ENCODE results near the gene LRRN2. TPM values are rescaled to one million over a fixed set of nuclear protein-coding genes. Genes with fewer than 3 reads are reported as not detected.

The LRRN2 gene
- polyA plus RNA-seq, 2 of the 4 experiments (the other 2 are of a cell fraction), result 3.6 to 6.6 TPM

DNA sequence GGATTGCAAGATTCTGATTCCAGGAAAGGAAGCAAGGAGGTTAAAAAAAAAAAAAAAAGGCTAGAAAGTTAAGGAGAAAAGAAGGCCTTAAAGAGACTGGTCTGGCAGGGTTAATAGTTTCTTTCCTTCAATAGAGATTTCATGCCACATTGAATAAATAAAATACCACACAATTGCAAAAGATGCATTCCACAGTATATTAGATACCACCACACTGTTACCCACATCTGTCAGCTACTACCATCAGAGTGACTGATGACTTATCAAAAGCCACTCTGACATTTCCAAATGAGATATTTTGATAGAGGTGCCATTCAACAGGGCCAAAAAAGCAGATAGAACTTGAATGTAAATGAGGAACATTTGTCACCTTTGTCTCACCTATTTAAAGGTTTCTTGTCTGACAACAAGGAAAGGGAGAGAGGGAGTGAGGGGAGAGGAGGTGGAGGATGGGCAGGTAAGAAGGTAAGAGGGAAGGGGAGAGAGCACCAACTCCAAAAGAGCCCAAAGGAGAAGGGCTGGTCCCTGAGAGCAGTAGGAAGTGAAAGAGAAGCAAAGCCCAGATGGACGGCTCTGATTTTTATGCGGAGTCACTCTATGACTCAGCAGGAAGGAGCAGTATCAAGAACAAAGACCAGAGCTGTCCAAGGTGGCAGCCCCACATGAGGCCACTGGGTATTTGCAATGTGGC, 38.3 kb downstream of the LRRN2 start (continued):
- TF ChIP-seq EHF (CRISPR knock-in tag; IDR thresholded peaks at IDR 0.05) (0 out of 2 replicates have a peak, but pooled peaks have one; percentile 59), CEBPB (IDR thresholded peaks at IDR 0.05) (no peak), SMC3 (IDR thresholded peaks at IDR 0.05) (no peak), ZSCAN20 (CRISPR knock-in tag; IDR thresholded peaks at IDR 0.05) (peak; percentile 64; the same call in 1 of the 2 replicates), TFCP2L1 (CRISPR knock-in tag; IDR thresholded peaks at IDR 0.05) (no peak), GATA3 (IDR thresholded peaks at IDR 0.05; ENCODE audit: borderline replicate concordance) (no peak), CHD2 (IDR thresholded peaks at IDR 0.05; ENCODE audit: low read length, partially characterized antibody) (no peak), FOXS1 (CRISPR knock-in tag; IDR thresholded peaks at IDR 0.05) (peak; percentile 59; the same call in 1 of the 2 replicates), MAZ (IDR thresholded peaks at IDR 0.05; ENCODE audit: borderline replicate concordance, low read depth, low read length) (no peak), SREBF2 (IDR thresholded peaks at IDR 0.05) (no peak), ESRRA (IDR thresholded peaks at IDR 0.05; ENCODE audit: borderline replicate concordance, low read length) (no peak), ZC3H11A (IDR thresholded peaks at IDR 0.05) (no peak), HEYL (CRISPR knock-in tag; IDR thresholded peaks at IDR 0.05) (no peak), MAFK (IDR thresholded peaks at IDR 0.05; ENCODE audit: partially characterized antibody) (peak; percentile 99), TP53 (CRISPR knock-in tag; IDR thresholded peaks at IDR 0.05) (no peak), KDM5A (IDR thresholded peaks at IDR 0.05) (no peak)
- TF ChIP-seq, protein P1, sequence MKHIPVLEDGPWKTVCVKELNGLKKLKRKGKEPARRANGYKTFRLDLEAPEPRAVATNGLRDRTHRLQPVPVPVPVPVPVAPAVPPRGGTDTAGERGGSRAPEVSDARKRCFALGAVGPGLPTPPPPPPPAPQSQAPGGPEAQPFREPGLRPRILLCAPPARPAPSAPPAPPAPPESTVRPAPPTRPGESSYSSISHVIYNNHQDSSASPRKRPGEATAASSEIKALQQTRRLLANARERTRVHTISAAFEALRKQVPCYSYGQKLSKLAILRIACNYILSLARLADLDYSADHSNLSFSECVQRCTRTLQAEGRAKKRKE (CRISPR knock-in tag; IDR thresholded peaks at IDR 0.05; ENCODE audit: low read depth), result peak; percentile 67; the same call in 1 of the 2 replicates
- TF ChIP-seq, protein P2, sequence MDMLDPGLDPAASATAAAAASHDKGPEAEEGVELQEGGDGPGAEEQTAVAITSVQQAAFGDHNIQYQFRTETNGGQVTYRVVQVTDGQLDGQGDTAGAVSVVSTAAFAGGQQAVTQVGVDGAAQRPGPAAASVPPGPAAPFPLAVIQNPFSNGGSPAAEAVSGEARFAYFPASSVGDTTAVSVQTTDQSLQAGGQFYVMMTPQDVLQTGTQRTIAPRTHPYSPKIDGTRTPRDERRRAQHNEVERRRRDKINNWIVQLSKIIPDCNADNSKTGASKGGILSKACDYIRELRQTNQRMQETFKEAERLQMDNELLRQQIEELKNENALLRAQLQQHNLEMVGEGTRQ (IDR thresholded peaks at IDR 0.05), result no peak
- TF ChIP-seq, protein P3, sequence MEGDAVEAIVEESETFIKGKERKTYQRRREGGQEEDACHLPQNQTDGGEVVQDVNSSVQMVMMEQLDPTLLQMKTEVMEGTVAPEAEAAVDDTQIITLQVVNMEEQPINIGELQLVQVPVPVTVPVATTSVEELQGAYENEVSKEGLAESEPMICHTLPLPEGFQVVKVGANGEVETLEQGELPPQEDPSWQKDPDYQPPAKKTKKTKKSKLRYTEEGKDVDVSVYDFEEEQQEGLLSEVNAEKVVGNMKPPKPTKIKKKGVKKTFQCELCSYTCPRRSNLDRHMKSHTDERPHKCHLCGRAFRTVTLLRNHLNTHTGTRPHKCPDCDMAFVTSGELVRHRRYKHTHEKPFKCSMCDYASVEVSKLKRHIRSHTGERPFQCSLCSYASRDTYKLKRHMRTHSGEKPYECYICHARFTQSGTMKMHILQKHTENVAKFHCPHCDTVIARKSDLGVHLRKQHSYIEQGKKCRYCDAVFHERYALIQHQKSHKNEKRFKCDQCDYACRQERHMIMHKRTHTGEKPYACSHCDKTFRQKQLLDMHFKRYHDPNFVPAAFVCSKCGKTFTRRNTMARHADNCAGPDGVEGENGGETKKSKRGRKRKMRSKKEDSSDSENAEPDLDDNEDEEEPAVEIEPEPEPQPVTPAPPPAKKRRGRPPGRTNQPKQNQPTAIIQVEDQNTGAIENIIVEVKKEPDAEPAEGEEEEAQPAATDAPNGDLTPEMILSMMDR (IDR thresholded peaks at IDR 0.05), result no peak
- TF ChIP-seq, protein P4, sequence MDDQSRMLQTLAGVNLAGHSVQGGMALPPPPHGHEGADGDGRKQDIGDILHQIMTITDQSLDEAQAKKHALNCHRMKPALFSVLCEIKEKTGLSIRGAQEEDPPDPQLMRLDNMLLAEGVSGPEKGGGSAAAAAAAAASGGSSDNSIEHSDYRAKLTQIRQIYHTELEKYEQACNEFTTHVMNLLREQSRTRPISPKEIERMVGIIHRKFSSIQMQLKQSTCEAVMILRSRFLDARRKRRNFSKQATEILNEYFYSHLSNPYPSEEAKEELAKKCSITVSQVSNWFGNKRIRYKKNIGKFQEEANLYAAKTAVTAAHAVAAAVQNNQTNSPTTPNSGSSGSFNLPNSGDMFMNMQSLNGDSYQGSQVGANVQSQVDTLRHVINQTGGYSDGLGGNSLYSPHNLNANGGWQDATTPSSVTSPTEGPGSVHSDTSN (IDR thresholded peaks at IDR 0.05), result no peak

DNA sequence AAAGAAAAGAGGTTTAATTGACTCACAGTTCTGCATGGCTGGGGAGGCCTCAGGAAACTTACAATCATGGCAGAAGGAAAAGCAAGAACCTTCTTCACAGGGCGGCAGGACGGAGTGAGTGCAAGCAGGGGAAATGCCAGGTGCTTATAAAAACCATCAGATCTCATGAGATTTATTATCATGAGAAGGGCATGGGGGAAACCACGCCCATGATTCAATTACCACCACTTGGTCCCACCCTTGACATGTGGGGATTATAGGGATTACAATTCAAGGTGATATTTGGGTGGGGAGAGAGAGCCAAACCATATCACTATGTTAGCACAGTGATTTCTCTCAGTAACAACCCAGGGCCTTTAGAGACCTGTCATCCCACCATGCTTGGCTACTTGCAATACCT, 39.9 kb downstream of the LRRN2 start:
- POLR2A ChIA-PET, result no interaction called here
- peaks cover 17% of the 10 kb centered on the region for H3K4me1 ChIP-seq
- FAIRE-seq (no peak), DNase-seq (ENCODE audit: low read depth in 1 of 2, low spot score in 1 of 2) (no peak), ATAC-seq (no peak)
- H3K27ac ChIP-seq, result peak overlapping the region in 1 of 2 experiments; percentile 89; a peak in 2 of 6 replicates
- no peak overlapping the region for H3K4me3 ChIP-seq
- no peak overlapping the region for H3K4me2 ChIP-seq
- no peaks in the 10 kb centered on the region for H3K9me3 ChIP-seq
- WGBS (ENCODE audit: missing lambda C conversion rate), result 83% methylated on average over 3 of the region's 3 CpGs
- no peak for TF ChIP-seq FOXS1 (CRISPR knock-in tag; IDR thresholded peaks at IDR 0.05)
- CTCF ChIA-PET, result interaction anchor here (1.5 to 1.6 kb wide), 2 partner anchors 101 to 161 kb away, joined by 4 to 6 read pairs; no protein-coding TSS in a partner anchor

DNA sequence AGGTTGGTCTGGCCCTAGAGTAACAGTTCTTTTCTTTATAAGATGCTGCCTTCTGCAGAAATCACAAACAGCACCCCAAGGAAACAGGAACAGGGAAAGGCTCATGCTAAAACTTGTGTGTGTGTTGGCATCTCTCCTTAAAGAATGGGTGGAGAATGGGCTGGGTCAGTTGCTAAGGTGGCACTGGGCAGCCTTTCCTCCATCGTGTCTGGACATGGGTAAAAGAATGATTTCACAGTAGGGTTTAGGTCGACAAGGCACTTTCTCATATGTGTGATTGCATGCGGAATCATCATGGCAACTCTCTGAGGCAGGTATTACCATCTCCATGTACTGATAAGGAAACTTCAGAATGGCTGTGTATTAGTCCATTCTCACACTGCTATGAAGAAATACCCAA, 40.3 kb downstream of the LRRN2 start:
- ChIA-PET CTCF (interaction anchor here (1.5 to 3.8 kb wide), 3 partner anchors 102 to 162 kb away, joined by 4 to 16 read pairs (median 6); no protein-coding TSS in a partner anchor), POLR2A (no interaction called here)
- Histone ChIP-seq H3K9me3 (no peaks in the 10 kb centered on the region), H3K4me3 (no peak overlapping the region), H3K4me2 (no peak overlapping the region), H3K27ac (no peak overlapping the region), H3K4me1 (peaks cover 17% of the 10 kb centered on the region)
- no peak for ATAC-seq
- 80% methylated on average over 3 of the region's 3 CpGs for WGBS (ENCODE audit: missing lambda C conversion rate)
- TF ChIP-seq SMC3 (IDR thresholded peaks at IDR 0.05), result no peak
- TF ChIP-seq, protein P5, sequence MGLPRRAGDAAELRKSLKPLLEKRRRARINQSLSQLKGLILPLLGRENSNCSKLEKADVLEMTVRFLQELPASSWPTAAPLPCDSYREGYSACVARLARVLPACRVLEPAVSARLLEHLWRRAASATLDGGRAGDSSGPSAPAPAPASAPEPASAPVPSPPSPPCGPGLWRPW (IDR thresholded peaks at IDR 0.05), result no peak
- TF ChIP-seq HOXA7 (CRISPR knock-in tag; IDR thresholded peaks at IDR 0.05), result no peak
- TF ChIP-seq NPAS2 (CRISPR knock-in tag; IDR thresholded peaks at IDR 0.05; ENCODE audit: borderline replicate concordance), result no peak
- TF ChIP-seq, protein P6, sequence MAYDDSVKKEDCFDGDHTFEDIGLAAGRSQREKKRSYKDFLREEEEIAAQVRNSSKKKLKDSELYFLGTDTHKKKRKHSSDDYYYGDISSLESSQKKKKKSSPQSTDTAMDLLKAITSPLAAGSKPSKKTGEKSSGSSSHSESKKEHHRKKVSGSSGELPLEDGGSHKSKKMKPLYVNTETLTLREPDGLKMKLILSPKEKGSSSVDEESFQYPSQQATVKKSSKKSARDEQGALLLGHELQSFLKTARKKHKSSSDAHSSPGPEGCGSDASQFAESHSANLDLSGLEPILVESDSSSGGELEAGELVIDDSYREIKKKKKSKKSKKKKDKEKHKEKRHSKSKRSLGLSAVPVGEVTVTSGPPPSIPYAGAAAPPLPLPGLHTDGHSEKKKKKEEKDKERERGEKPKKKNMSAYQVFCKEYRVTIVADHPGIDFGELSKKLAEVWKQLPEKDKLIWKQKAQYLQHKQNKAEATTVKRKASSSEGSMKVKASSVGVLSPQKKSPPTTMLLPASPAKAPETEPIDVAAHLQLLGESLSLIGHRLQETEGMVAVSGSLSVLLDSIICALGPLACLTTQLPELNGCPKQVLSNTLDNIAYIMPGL (CRISPR knock-in tag; IDR thresholded peaks at IDR 0.05; ENCODE audit: borderline replicate concordance), result no peak
- TF ChIP-seq POLR2A (IDR thresholded peaks at IDR 0.05; ENCODE audit: low read length), result no peak
- DNase-seq (ENCODE audit: low read depth in 1 of 2, low spot score in 1 of 2), result no peak
- FAIRE-seq, result no peak

Measured in A549 (cell line).